Parathyroid adenoma (tissue), 2 donors: ENCODE data around the gene RHEBL1.

Experiments used
- H2AFZ ChIP-seq: fragments of 300-600 bp; sonication (generic); one replicate; pipeline ENCODE4 v1.7.0; 2017; ENCODE audit warnings: antibody characterized with exemption, mild to moderate bottlenecking
- H3K27ac ChIP-seq: fragments of 300-600 bp; sonication (generic); one replicate; pipeline ENCODE4 v1.7.0; 2017
- H3K27me3 ChIP-seq: fragments of 300-600 bp; sonication (generic); one replicate; pipeline ENCODE4 v1.7.0; 2017; ENCODE audit warnings: low read length; ENCODE audit not compliant: control insufficient read depth, insufficient read depth
- H3K36me3 ChIP-seq: fragments of 300-600 bp; sonication (generic); one replicate; pipeline ENCODE4 v1.7.0; 2017; ENCODE audit warnings: low read length; ENCODE audit not compliant: control insufficient read depth, insufficient read depth
- H3K4me1 ChIP-seq: fragments of 300-600 bp; sonication (generic); one replicate; pipeline ENCODE4 v1.7.0; 2017; ENCODE audit warnings: control low read depth
- H3K4me2 ChIP-seq: fragments of 300-600 bp; sonication (generic); one replicate; pipeline ENCODE4 v1.7.0; 2017; ENCODE audit warnings: low read length
- H3K4me3 ChIP-seq: fragments of 300-600 bp; sonication (generic); one replicate; pipeline ENCODE4 v1.7.0; 2017; ENCODE audit warnings: low read depth, low read length
- H3K79me2 ChIP-seq: fragments of 300-600 bp; sonication (generic); one replicate; pipeline ENCODE4 v1.7.0; 2017; ENCODE audit warnings: control low read depth
- H3K9ac ChIP-seq: fragments of 300-600 bp; sonication (generic); one replicate; pipeline ENCODE4 v1.7.0; 2017; ENCODE audit warnings: mild to moderate bottlenecking
- H3K9me3 ChIP-seq: fragments of 300-600 bp; sonication (generic); one replicate; pipeline ENCODE4 v1.7.0; 2017; ENCODE audit warnings: low read length; ENCODE audit not compliant: control insufficient read depth
- TF ChIP-seq, protein P1 (sequence below): fragments of 300-600 bp; sonication (generic); IDR thresholded peaks from one replicate; pipeline ENCODE4 v1.7.0; 2017; ENCODE audit warnings: antibody characterized with exemption, mild to moderate bottlenecking
- donor health status: primary hyperparathyroidism.

The RHEBL1 gene

GRCh38 chr12:49098035-49098451, 28.3 kb upstream of the RHEBL1 start:
- H3K4me2 ChIP-seq, result no peak overlapping the region
- TF ChIP-seq, protein P1, sequence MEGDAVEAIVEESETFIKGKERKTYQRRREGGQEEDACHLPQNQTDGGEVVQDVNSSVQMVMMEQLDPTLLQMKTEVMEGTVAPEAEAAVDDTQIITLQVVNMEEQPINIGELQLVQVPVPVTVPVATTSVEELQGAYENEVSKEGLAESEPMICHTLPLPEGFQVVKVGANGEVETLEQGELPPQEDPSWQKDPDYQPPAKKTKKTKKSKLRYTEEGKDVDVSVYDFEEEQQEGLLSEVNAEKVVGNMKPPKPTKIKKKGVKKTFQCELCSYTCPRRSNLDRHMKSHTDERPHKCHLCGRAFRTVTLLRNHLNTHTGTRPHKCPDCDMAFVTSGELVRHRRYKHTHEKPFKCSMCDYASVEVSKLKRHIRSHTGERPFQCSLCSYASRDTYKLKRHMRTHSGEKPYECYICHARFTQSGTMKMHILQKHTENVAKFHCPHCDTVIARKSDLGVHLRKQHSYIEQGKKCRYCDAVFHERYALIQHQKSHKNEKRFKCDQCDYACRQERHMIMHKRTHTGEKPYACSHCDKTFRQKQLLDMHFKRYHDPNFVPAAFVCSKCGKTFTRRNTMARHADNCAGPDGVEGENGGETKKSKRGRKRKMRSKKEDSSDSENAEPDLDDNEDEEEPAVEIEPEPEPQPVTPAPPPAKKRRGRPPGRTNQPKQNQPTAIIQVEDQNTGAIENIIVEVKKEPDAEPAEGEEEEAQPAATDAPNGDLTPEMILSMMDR, result peak; percentile 77
- H3K4me1 ChIP-seq, result no peaks in the 10 kb centered on the region
- H3K4me3 ChIP-seq, result no peak overlapping the region
- H2AFZ ChIP-seq, result no peak overlapping the region
- H3K27ac ChIP-seq, result no peak overlapping the region
- H3K9me3 ChIP-seq, result no peaks in the 10 kb centered on the region
- H3K79me2 ChIP-seq, result no peaks in the 10 kb centered on the region
- peaks cover 3% of the 10 kb centered on the region for H3K27me3 ChIP-seq
- H3K9ac ChIP-seq, result no peak overlapping the region
- H3K36me3 ChIP-seq, result no peaks in the 10 kb centered on the region

GRCh38 chr12:49097381-49097780, 27.6 kb upstream of the RHEBL1 start:
- peaks cover 6% of the 10 kb centered on the region for H3K27me3 ChIP-seq
- H3K9me3 ChIP-seq, result no peaks in the 10 kb centered on the region
- TF ChIP-seq, protein P1, result no peak
- no peak overlapping the region for H3K9ac ChIP-seq
- H3K4me2 ChIP-seq, result no peak overlapping the region
- no peaks in the 10 kb centered on the region for H3K4me1 ChIP-seq
- no peak overlapping the region for H3K4me3 ChIP-seq
- no peak overlapping the region for H2AFZ ChIP-seq
- no peak overlapping the region for H3K27ac ChIP-seq
- H3K79me2 ChIP-seq, result no peaks in the 10 kb centered on the region
- H3K36me3 ChIP-seq, result no peaks in the 10 kb centered on the region

DNA sequence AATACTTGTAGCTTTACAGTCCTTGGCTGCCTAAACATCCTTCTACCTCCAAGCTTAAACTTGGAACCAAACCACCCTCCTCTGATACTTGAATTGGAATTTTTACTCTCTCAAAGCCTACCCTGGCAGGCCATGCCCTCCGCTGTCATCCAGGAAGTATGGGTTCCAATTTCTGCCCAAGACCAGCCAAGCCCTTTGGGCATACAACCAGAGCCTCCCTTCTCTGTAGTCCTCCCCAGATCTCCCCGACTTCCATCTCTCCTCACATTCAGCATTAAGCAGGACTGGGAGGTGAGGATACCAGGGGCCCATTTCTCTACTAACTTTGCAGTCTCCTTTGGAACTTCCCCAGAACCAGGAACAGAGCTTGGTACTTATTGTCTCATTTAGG, 25.2 kb upstream of the RHEBL1 start:
- Histone ChIP-seq H3K9me3 (no peaks in the 10 kb centered on the region), H3K4me2 (no peak overlapping the region), H3K79me2 (no peaks in the 10 kb centered on the region), H3K27ac (no peak overlapping the region), H3K36me3 (no peaks in the 10 kb centered on the region), H3K4me3 (no peak overlapping the region), H2AFZ (no peak overlapping the region), H3K4me1 (peaks cover 6% of the 10 kb centered on the region), H3K9ac (no peak overlapping the region), H3K27me3 (peaks cover 23% of the 10 kb centered on the region)
- TF ChIP-seq, protein P1, result no peak

GRCh38 chr12:49094160-49094974, 24.6 kb upstream of the RHEBL1 start, which contains the start of gene DHH:
Gene DHH, minus strand, starts transcription at chr12:49094801. Its CDS starts 289 bp downstream, at chr12:49094512.
- H3K4me2 ChIP-seq, result peak within 1 kb of the TSS; percentile 61
- H3K9ac ChIP-seq, result no peak within 1 kb of the TSS
- peaks cover 9% of the 10 kb centered on the region for H3K4me1 ChIP-seq
- no peak within 1 kb of the TSS for H3K27ac ChIP-seq
- H3K36me3 ChIP-seq, result no peaks in the 10 kb centered on the region
- H3K4me3 ChIP-seq, result no peak within 1 kb of the TSS
- TF ChIP-seq, protein P1, result no peak
- no peaks in the 10 kb centered on the region for H3K79me2 ChIP-seq
- H3K27me3 ChIP-seq, result peaks cover 23% of the 10 kb centered on the region
- H2AFZ ChIP-seq, result peak within 1 kb of the TSS; percentile 43
- no peaks in the 10 kb centered on the region for H3K9me3 ChIP-seq

DNA sequence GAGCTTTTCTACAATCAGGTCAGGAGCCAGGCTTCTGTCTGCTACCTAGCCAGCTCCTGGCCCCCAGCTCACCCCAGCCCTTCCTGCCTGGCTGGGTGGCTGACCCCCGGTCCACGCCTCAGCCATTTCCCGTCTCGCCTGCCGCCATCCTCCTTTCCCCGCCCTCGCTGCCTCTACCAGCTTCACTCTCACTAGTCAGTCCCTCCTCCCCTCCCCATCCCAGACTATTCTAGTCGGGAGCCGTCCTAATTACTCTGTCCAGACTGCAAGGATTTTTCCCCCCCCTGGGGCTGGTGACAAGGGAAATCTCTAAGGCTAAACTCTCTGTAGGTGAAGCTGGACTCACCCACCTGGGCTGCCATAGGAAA, 24.0 kb upstream of the RHEBL1 start:
- Histone ChIP-seq H3K27ac (no peak overlapping the region), H3K9ac (no peak overlapping the region), H3K4me1 (peaks cover 9% of the 10 kb centered on the region), H3K36me3 (no peaks in the 10 kb centered on the region), H3K9me3 (no peaks in the 10 kb centered on the region), H3K4me3 (no peak overlapping the region), H3K4me2 (no peak overlapping the region), H2AFZ (peak overlapping the region; percentile 43), H3K79me2 (no peaks in the 10 kb centered on the region), H3K27me3 (peaks cover 27% of the 10 kb centered on the region)
- TF ChIP-seq, protein P1, result no peak
